GM12878 (cell line): ENCODE data around the gene CKS1B. TPM values are rescaled to one million over a fixed set of nuclear protein-coding genes. Genes with fewer than 3 reads are reported as not detected.

Source experiments
- ATF3 ChIP-seq: IDR thresholded peaks from 2 replicates; pipeline ENCODE4 v1.6.1; 2011; ENCODE audit warnings: low read depth, mild to moderate bottlenecking, low read length, moderate library complexity, borderline replicate concordance; ENCODE audit errors: extremely low read depth
- BCL11A ChIP-seq: IDR thresholded peaks from 2 replicates; pipeline ENCODE4 v1.6.1; 2011; ENCODE audit warnings: low read depth, low read length
- BMI1 ChIP-seq: fragments of 450-650 bp; IDR thresholded peaks from 2 replicates; pipeline ENCODE4 v1.6.1; 2016; ENCODE audit warnings: mild to moderate bottlenecking, moderate library complexity, borderline replicate concordance
- CHD1 ChIP-seq: IDR thresholded peaks from 2 replicates; pipeline ENCODE4 v1.6.1; 2012; ENCODE audit warnings: low read depth, low read length, improper control_type of control experiment
- CREB1 ChIP-seq: IDR thresholded peaks from 2 replicates; pipeline ENCODE4 v1.6.1; 2012; ENCODE audit warnings: low read depth, mild to moderate bottlenecking, inconsistent platforms
- CTCF ChIP-seq, 3 experiments: IDR thresholded peaks in 2 of 3; conservative IDR thresholded peaks in 1 of 3; 2 replicates each; pipeline ENCODE4 v1.5.1; 2011; ENCODE audit warnings: low read depth in 3 of 3, low read length in 3 of 3, mild to moderate bottlenecking in 3 of 3, control low read depth in 2 of 3, moderate library complexity in 2 of 3, inconsistent platforms in 1 of 3, mixed read lengths in 1 of 3; ENCODE audit not compliant: control insufficient read depth in 2 of 3, insufficient read depth in 1 of 3; ENCODE audit errors: extremely low read depth in 1 of 3
- EGR1 ChIP-seq, 2 experiments: IDR thresholded peaks; 1 replicate in 1 of 2; 2 replicates in 1 of 2; pipeline ENCODE4 v1.6.1; 2011 to 2012; ENCODE audit warnings: low read depth in 2 of 2, low read length in 2 of 2, borderline replicate concordance in 1 of 2, mild to moderate bottlenecking in 1 of 2, moderate library complexity in 1 of 2
- EP300 ChIP-seq, 2 experiments: fragments of 150-350 bp in 1 of 2; IDR thresholded peaks; 2 replicates each; pipeline ENCODE4 v1.6.1; 2011 to 2012; ENCODE audit warnings: low read depth in 2 of 2, low read length in 2 of 2, borderline replicate concordance in 1 of 2, improper control_type of control experiment in 1 of 2, inconsistent platforms in 1 of 2; ENCODE audit not compliant: control insufficient read depth in 1 of 2
- HCFC1 ChIP-seq: fragments of 150-350 bp; IDR thresholded peaks from 2 replicates; pipeline ENCODE4 v1.6.1; 2014; ENCODE audit warnings: low read length
- IRF5 ChIP-seq: fragments of 450-650 bp; IDR thresholded peaks from 2 replicates; pipeline ENCODE4 v1.6.1; 2017; ENCODE audit warnings: borderline replicate concordance
- KLF5 ChIP-seq: fragments of 450-650 bp; IDR thresholded peaks from 2 replicates; pipeline ENCODE4 v1.6.1; 2014; ENCODE audit warnings: mild to moderate bottlenecking; ENCODE audit not compliant: partially characterized antibody
- MAX ChIP-seq: IDR thresholded peaks from 2 replicates; pipeline ENCODE4 v1.6.1; 2012; ENCODE audit warnings: low read depth, low read length, improper control_type of control experiment
- MEF2A ChIP-seq: IDR thresholded peaks from 2 replicates; pipeline ENCODE4 v1.6.1; 2011; ENCODE audit warnings: low read depth, mild to moderate bottlenecking, low read length, moderate library complexity; ENCODE audit not compliant: insufficient read depth
- MYB ChIP-seq: fragments of 150-350 bp; IDR thresholded peaks from 2 replicates; pipeline ENCODE4 v1.6.1; 2014; ENCODE audit warnings: mild to moderate bottlenecking, low read depth, low read length, borderline replicate concordance
- NFYA ChIP-seq: IDR thresholded peaks from 2 replicates; pipeline ENCODE4 v1.6.1; 2011; ENCODE audit warnings: low read depth, mild to moderate bottlenecking, low read length, improper control_type of control experiment, borderline replicate concordance
- PAX5 ChIP-seq: IDR thresholded peaks from 2 replicates; pipeline ENCODE4 v1.6.1; 2011; ENCODE audit warnings: low read depth, low read length, borderline replicate concordance
- PRDM15 ChIP-seq: fragments of 450-650 bp; formaldehyde crosslinking; IDR thresholded peaks from 2 replicates; pipeline ENCODE4 v1.4.0; 2020; ENCODE audit warnings: mild to moderate bottlenecking, moderate library complexity
- RB1 ChIP-seq: fragments of 450-650 bp; formaldehyde crosslinking; IDR thresholded peaks from 2 replicates; pipeline ENCODE4 v1.6.1; 2017; ENCODE audit warnings: mild to moderate bottlenecking, borderline replicate concordance
- RCOR1 ChIP-seq: conservative IDR thresholded peaks from 2 replicates; pipeline ENCODE4 v1.6.1; 2012; ENCODE audit warnings: low read depth, low read length, improper control_type of control experiment
- SMAD1 ChIP-seq: fragments of 450-650 bp; IDR thresholded peaks from 2 replicates; pipeline ENCODE4 v1.6.1; 2018; ENCODE audit warnings: mild to moderate bottlenecking, low read depth; ENCODE audit not compliant: partially characterized antibody
- SMC3 ChIP-seq: IDR thresholded peaks from 2 replicates; pipeline ENCODE4 v1.6.1; 2011; ENCODE audit warnings: low read length, improper control_type of control experiment, borderline replicate concordance
- TAF1 ChIP-seq: IDR thresholded peaks from 2 replicates; pipeline ENCODE4 v1.6.1; 2011; ENCODE audit warnings: mild to moderate bottlenecking, low read depth, low read length, borderline replicate concordance
- TCF7 ChIP-seq: IDR thresholded peaks from 2 replicates; pipeline ENCODE4 v1.6.1; 2014; ENCODE audit warnings: antibody characterized with exemption, borderline replicate concordance
- polyA plus RNA-seq, 11 experiments: library from polyadenylated mRNA; depleted of rRNA in 4 of 11; unstranded in 6 of 11; stranded (reverse) in 5 of 11; fragments of >200 nt; fragmentation: Nextera tagmentation in 4 of 11; fragmentation: Illumina TruSeq in 1 of 11; extraction: Ambion mirVana in 4 of 11; extraction: Trizol in 1 of 11; gene quantifications; 1 replicate in 1 of 11; 2 replicates in 10 of 11; pipeline versions ENCODE4 v1.2.1 to v1.2.3, GENCODE V29; 2011 to 2016; ENCODE audit warnings: inconsistent platforms in 2 of 11, missing spikeins in 2 of 11, low read depth in 1 of 11
- total RNA-seq, 4 experiments: library from RNA; depleted of rRNA in 3 of 4; stranded (reverse); fragments of >200 nt in 3 of 4; fragmentation: Illumina TruSeq in 1 of 4; extraction: Trizol in 1 of 4; gene quantifications; 2 replicates each; pipeline versions ENCODE4 v1.2.1 to v1.2.3, GENCODE V29; 2013 to 2021

The CKS1B gene
- total and polyA plus RNA-seq, 10 of the 15 experiments (the other 5 are each of a cell fraction or from before 2014, with no cell fraction given), result 125 to 608 (median 364) TPM

- TF ChIP-seq IRF5, result no peak
- no peak for TF ChIP-seq PAX5
- TF ChIP-seq PRDM15 (CRISPR knock-in tag), result no peak
- TF ChIP-seq MYB, result no peak
- TF ChIP-seq BMI1, result no peak
- TF ChIP-seq NFYA, result no peak
- no peak for TF ChIP-seq CHD1
- 0 out of 2 replicates have a peak, but pooled peaks have one; percentile 19 for TF ChIP-seq RB1
- TF ChIP-seq SMC3, result 0 out of 2 replicates have a peak, but pooled peaks have one; percentile 9
- TF ChIP-seq EGR1 (IDR thresholded peaks at IDR 0.05; ENCODE audit: borderline replicate concordance in 1 of 2, low read depth in 2 of 2, low read length in 2 of 2), result no peak
- 0 out of 2 replicates have a peak, but pooled peaks have one; percentile 1 for TF ChIP-seq TAF1
- peak; percentile 71; the same call in 1 of the 2 replicates for TF ChIP-seq TCF7
- TF ChIP-seq CTCF (IDR thresholded peaks at IDR 0.05 in 2 of 3, conservative IDR thresholded peaks at IDR 0.05 in 1 of 3; ENCODE audit: control insufficient read depth in 2 of 3, extremely low read depth in 1 of 3, insufficient read depth in 1 of 3, low read depth in 3 of 3, low read length in 3 of 3), result no peak
- peak in 1 of 2 experiments; percentile 48; a peak in 2 of 4 replicates for TF ChIP-seq EP300 (IDR thresholded peaks at IDR 0.05; ENCODE audit: borderline replicate concordance in 1 of 2, control insufficient read depth in 1 of 2, low read depth in 2 of 2, low read length in 2 of 2)
- peak; percentile 49; the same call in 1 of the 2 replicates for TF ChIP-seq MEF2A
- no peak for TF ChIP-seq KLF5
- TF ChIP-seq HCFC1, result no peak
- TF ChIP-seq MAX, result no peak
- no peak for TF ChIP-seq RCOR1
- TF ChIP-seq BCL11A, result 0 out of 2 replicates have a peak, but pooled peaks have one; percentile 28
- no peak for TF ChIP-seq ATF3
- no peak for TF ChIP-seq CREB1
- no peak for TF ChIP-seq SMAD1
Measured at GRCh38 chr1:154940651-154941194, 33.8 kb upstream of the CKS1B start (continued).
